SU-DHL-6 (cell line): ENCODE data around the gene INPP5E.

Source experiments
- H2AFZ ChIP-seq: fragments of 200-600 bp; sonication (generic); 2 replicates; pipeline ENCODE4 v1.6.1; 2014; ENCODE audit warnings: low read depth, mild to moderate bottlenecking, moderate library complexity, mixed read lengths, antibody characterized with exemption, low read length; ENCODE audit not compliant: severe bottlenecking
- H3F3A ChIP-seq: fragments of 200-600 bp; shearing (Covaris generic); 2 replicates; pipeline ENCODE4 v1.6.0; 2016; ENCODE audit warnings: antibody characterized with exemption, mild to moderate bottlenecking; ENCODE audit not compliant: insufficient read depth
- H3K27ac ChIP-seq: fragments of 200-600 bp; sonication (generic); 2 replicates; pipeline ENCODE4 v1.5.1; 2016; ENCODE audit warnings: low read depth, mild to moderate bottlenecking, low read length, moderate library complexity, mixed read lengths
- H3K27me3 ChIP-seq: fragments of 200-600 bp; sonication (generic), shearing (Covaris generic); 2 replicates; pipeline ENCODE4 v1.6.0; 2014; ENCODE audit warnings: mild to moderate bottlenecking, low read length
- H3K36me3 ChIP-seq: fragments of 200-600 bp; sonication (generic); 2 replicates; pipeline ENCODE4 v1.6.1; 2014; ENCODE audit warnings: mild to moderate bottlenecking, low read length, mixed read lengths
- H3K4me2 ChIP-seq: fragments of 300-600, 200-600 bp; shearing (Covaris generic), sonication (generic); 2 replicates; pipeline ENCODE4 v1.6.0; 2014; ENCODE audit warnings: low read length, low read depth, mild to moderate bottlenecking; ENCODE audit not compliant: poor library complexity, severe bottlenecking
- H3K4me3 ChIP-seq: fragments of 200-600 bp; sonication (generic); 2 replicates; pipeline ENCODE4 v1.5.1; 2014; ENCODE audit warnings: antibody characterized with exemption, low read length, mild to moderate bottlenecking, mixed read lengths; ENCODE audit not compliant: insufficient read depth, poor library complexity, severe bottlenecking
- H3K79me2 ChIP-seq: fragments of 200-600 bp; sonication (generic); 2 replicates; pipeline ENCODE4 v1.6.1; 2014; ENCODE audit warnings: mild to moderate bottlenecking, low read length, moderate library complexity; ENCODE audit not compliant: insufficient read depth
- H3K9ac ChIP-seq: fragments of 200-600 bp; sonication (generic); 2 replicates; pipeline ENCODE4 v1.7.0; 2014; ENCODE audit warnings: mild to moderate bottlenecking, low read length
- H3K9me2 ChIP-seq: fragments of 200-600 bp; sonication (generic); replicated peaks from 2 replicates; pipeline ENCODE4 v1.6.1; 2014; ENCODE audit warnings: low read length; ENCODE audit not compliant: insufficient read depth
- H3K9me3 ChIP-seq: fragments of 200-600 bp; sonication (generic); 2 replicates; pipeline ENCODE4 v1.6.1; 2014; ENCODE audit warnings: low read length, mixed read lengths; ENCODE audit not compliant: insufficient read depth
- H4K20me1 ChIP-seq: fragments of 200-600 bp; sonication (generic); 2 replicates; pipeline ENCODE4 v1.6.1; 2014; ENCODE audit warnings: low read depth, mild to moderate bottlenecking, antibody characterized with exemption, low read length, moderate library complexity, mixed read lengths
- CTCF ChIP-seq: fragments of 200-600 bp; sonication (generic); IDR thresholded peaks from one replicate; pipeline ENCODE4 v1.5.1; 2017; ENCODE audit warnings: antibody characterized with exemption, mild to moderate bottlenecking, low read length, moderate library complexity; ENCODE audit not compliant: insufficient read depth, poor library complexity, severe bottlenecking
- EZH2phosphoT487 ChIP-seq: fragments of 200-600 bp; sonication (generic), shearing (Covaris generic); conservative IDR thresholded peaks from 2 replicates; pipeline ENCODE4 v1.6.1; 2018; ENCODE audit warnings: mild to moderate bottlenecking, antibody characterized with exemption, low read length, moderate library complexity, mixed read lengths

Gene INPP5E

DNA sequence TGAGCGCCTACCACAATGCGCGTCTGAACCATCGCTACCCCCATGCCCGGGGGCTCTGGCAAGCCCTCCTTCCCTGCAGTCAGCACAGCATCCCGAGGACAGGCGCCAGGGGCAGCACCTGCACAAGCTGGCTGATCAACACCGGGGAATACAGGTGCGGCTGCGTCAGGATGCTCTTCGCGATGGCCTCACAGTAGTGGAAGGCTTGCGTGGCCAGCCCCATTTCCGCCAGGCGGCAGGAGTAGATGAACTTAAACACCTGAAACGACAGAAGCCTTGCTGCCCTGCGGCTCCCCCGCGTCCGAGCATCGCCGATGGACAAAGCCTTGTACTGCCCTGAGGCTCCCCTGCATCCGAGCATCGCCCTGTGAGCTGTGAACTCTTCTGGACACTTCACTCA is 17.7 kb upstream of the INPP5E start:
- Histone ChIP-seq H3K27me3 (no peaks in the 10 kb centered on the region), H3K4me2 (no peak overlapping the region), H3K79me2 (no peaks in the 10 kb centered on the region), H4K20me1 (no peaks in the 10 kb centered on the region), H3K9me2 (no peaks in the 10 kb centered on the region), H3K36me3 (0 out of 2 replicates have a peak, but pooled peaks cover 1% of the 10 kb centered on the region), H3K27ac (no peak overlapping the region), H2AFZ (no peak overlapping the region), H3F3A (no peaks in the 10 kb centered on the region), H3K9me3 (no peaks in the 10 kb centered on the region), H3K9ac (no peak overlapping the region), H3K4me3 (no peak overlapping the region)
- no peak for TF ChIP-seq EZH2phosphoT487
- no peak for TF ChIP-seq CTCF

GRCh38 chr9:136456258-136456657 is 16.6 kb upstream of the INPP5E start:
- no peak overlapping the region for H3K27ac ChIP-seq
- no peak for TF ChIP-seq CTCF
- no peak for TF ChIP-seq EZH2phosphoT487

DNA sequence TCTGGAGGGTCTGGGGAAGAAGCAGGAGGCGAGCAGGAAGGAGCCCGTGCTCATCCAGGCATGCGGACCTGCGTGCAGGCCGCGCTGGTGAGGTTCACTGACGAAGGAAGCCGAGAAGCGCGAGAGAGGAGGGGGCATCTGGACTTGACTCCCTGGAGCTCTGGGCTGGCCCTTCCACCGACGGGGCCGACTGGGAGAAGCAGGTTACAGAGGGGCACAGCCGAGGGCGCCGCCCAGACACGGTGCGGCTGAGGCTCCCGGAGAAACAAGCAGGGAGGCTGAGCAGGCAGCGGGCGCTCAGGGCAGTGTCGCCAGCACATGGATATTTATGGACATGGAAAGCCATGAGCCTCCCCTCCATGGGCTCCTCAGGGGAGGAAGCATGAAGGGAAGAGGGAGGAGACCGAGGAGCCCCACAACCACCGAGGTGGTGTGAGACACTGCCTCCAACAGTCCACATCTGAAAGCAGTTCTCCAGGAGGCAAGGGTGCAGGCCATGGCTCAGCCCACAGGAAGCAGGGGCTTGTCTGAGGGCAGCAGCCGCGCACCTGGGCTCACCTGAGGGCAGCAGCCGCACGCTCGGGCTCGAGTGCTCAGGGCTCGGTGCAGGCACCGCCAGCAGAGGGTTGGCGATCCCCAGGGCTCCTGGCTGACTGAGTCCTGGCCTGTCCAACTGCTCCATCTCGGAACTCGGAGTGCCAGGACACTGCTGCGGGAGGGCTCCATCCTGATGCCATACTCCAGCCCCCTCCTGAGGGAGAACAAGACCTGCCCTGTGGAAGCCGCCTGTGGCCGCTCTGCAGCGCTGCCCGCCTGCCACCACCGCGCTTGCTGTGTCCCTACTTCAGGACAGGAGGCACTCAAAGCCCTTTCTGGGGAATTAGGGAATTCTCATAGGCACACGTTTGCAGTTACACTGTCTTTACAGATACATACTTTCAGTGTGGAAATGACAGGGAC is 15.7 kb upstream of the INPP5E start:
- Histone ChIP-seq H3K4me3 (no peak overlapping the region), H3K36me3 (peaks cover 2% of the 10 kb centered on the region; the same call in 1 of the 2 replicates), H3K9me3 (no peaks in the 10 kb centered on the region), H3K4me2 (no peak overlapping the region), H3K79me2 (no peaks in the 10 kb centered on the region), H3K9me2 (no peaks in the 10 kb centered on the region), H2AFZ (no peak overlapping the region), H3K27me3 (no peaks in the 10 kb centered on the region), H4K20me1 (no peaks in the 10 kb centered on the region), H3F3A (no peaks in the 10 kb centered on the region), H3K9ac (no peak overlapping the region), H3K27ac (no peak overlapping the region)
- TF ChIP-seq CTCF (no peak), EZH2phosphoT487 (no peak)

More at GRCh38 chr9:136456258-136456657, 16.6 kb upstream of the INPP5E start:
- Histone ChIP-seq H3K79me2 (no peaks in the 10 kb centered on the region), H3F3A (no peaks in the 10 kb centered on the region), H3K27me3 (no peaks in the 10 kb centered on the region), H3K9ac (no peak overlapping the region), H3K36me3 (0 out of 2 replicates have a peak, but pooled peaks cover 2% of the 10 kb centered on the region), H3K4me3 (no peak overlapping the region), H3K9me2 (no peaks in the 10 kb centered on the region), H2AFZ (no peak overlapping the region), H3K9me3 (no peaks in the 10 kb centered on the region), H3K4me2 (no peak overlapping the region), H4K20me1 (no peaks in the 10 kb centered on the region)
